Adrenal gland (tissue), 5 donors: ENCODE data around the gene TFB2M.

Source experiments
- CTCF ChIP-seq, 6 experiments: fragments of 450-650 bp in 4 of 6; fragments of 200-600 bp in 2 of 6; sonication (generic) in 1 of 6; IDR thresholded peaks; 1 replicate in 5 of 6; 2 replicates in 1 of 6; pipeline versions ENCODE4 v1.5.1 to v1.8.0; 2016 to 2021; ENCODE audit warnings: antibody characterized with exemption in 6 of 6, mild to moderate bottlenecking in 2 of 6, moderate library complexity in 1 of 6
- POLR2A ChIP-seq, 2 donors: fragments of 450-650 bp; IDR thresholded peaks; one replicate each; pipeline ENCODE4 v1.6.1; 2017; ENCODE audit warnings: antibody characterized with exemption in 2 of 2, mild to moderate bottlenecking in 2 of 2, moderate library complexity in 1 of 2
- donor health status: DM: no; HTN: no; CAD: no.

GRCh38 chr1:246532519-246532918, 33.5 kb downstream of the TFB2M start:
- TF ChIP-seq POLR2A (IDR thresholded peaks at IDR 0.05) (no peak), CTCF (IDR thresholded peaks at IDR 0.05) (no peak)
